Smooth muscle cell (in vitro differentiated cells): ENCODE data around the gene PRR19. TPM values are rescaled to one million over a fixed set of nuclear protein-coding genes. Genes with fewer than 3 reads are reported as not detected.
"Not testable (repeated sequence)": the region's sequence is repeated elsewhere in the genome, so short reads cannot be mapped to it uniquely, and the experiment has no call there.

Source experiments
- DNase-seq: peaks from one replicate; lab custom pipeline; 2025; ENCODE audit not compliant: unreplicated experiment; lab: John Stamatoyannopoulos, UW
- H2AFZ ChIP-seq: fragments of 200-600 bp; sonication (generic); 2 replicates; pipeline ENCODE4 v1.6.0; 2016; ENCODE audit warnings: antibody characterized with exemption, low read depth, mild to moderate bottlenecking
- H3F3A ChIP-seq: fragments of 200-600 bp; sonication (generic); 2 replicates; pipeline ENCODE4 v1.6.0; 2017; ENCODE audit warnings: antibody characterized with exemption, low read depth
- H3K27ac ChIP-seq: fragments of 200-600 bp; sonication (generic); 2 replicates; pipeline ENCODE4 v1.5.1; 2016; ENCODE audit warnings: low read depth, mild to moderate bottlenecking
- H3K27me3 ChIP-seq: fragments of 200-600 bp; sonication (generic); 2 replicates; pipeline ENCODE4 v1.6.1; 2016; ENCODE audit warnings: low read depth, mild to moderate bottlenecking
- H3K36me3 ChIP-seq: fragments of 200-600 bp; sonication (generic); 2 replicates; pipeline ENCODE4 v1.5.1; 2016; ENCODE audit warnings: low read depth
- H3K4me1 ChIP-seq: fragments of 200-600 bp; sonication (generic); 2 replicates; pipeline ENCODE4 v1.5.1; 2016; ENCODE audit warnings: low read depth
- H3K4me2 ChIP-seq: fragments of 200-600 bp; sonication (generic); 2 replicates; pipeline ENCODE4 v1.6.0; 2016; ENCODE audit warnings: mild to moderate bottlenecking
- H3K4me3 ChIP-seq: fragments of 200-600 bp; sonication (generic); 2 replicates; pipeline ENCODE4 v1.5.1; 2016; ENCODE audit warnings: mild to moderate bottlenecking
- H3K79me2 ChIP-seq: fragments of 200-600 bp; sonication (generic); 2 replicates; pipeline ENCODE4 v1.6.0; 2016; ENCODE audit warnings: low read depth, mild to moderate bottlenecking
- H3K9ac ChIP-seq: fragments of 200-600 bp; sonication (generic); 2 replicates; pipeline ENCODE4 v1.6.0; 2016; ENCODE audit warnings: low read depth
- H3K9me3 ChIP-seq: fragments of 200-600 bp; sonication (generic); replicated peaks from 2 replicates; pipeline ENCODE4 v1.5.1; 2016; ENCODE audit warnings: low read depth
- H4K20me1 ChIP-seq: fragments of 200-600 bp; sonication (generic); 2 replicates; pipeline ENCODE4 v1.6.0; 2016; ENCODE audit warnings: low read depth
- WGBS: methylation state at CpG from one replicate; pipeline ENCODE4 v1.1.7; 2016; ENCODE audit warnings: low lambda C conversion rate; 5-methylcytosine and 5-hydroxymethylcytosine counted together
- polyA plus RNA-seq: library from polyadenylated mRNA; unstranded; fragments of >200 nt; fragmentation: Nextera tagmentation; extraction: Ambion mirVana; gene quantifications from 2 replicates; pipeline ENCODE4 v1.2.1, GENCODE V29; 2016
- total RNA-seq: library from RNA; depleted of rRNA; stranded (reverse); fragments of >200 nt; gene quantifications from 2 replicates; pipeline ENCODE4 v1.2.3, GENCODE V29; 2014
- TF ChIP-seq, protein P1 (sequence below): fragments of 200-600 bp; sonication (generic); IDR thresholded peaks from 2 replicates; pipeline ENCODE4 v1.5.1; 2017; ENCODE audit warnings: borderline replicate concordance, mild to moderate bottlenecking, antibody characterized with exemption; ENCODE audit not compliant: insufficient read depth, poor library complexity, severe bottlenecking

Gene PRR19
- total and polyA plus RNA-seq, 2 experiments from 2014 or later = 0.45 to 0.73 TPM

DNA sequence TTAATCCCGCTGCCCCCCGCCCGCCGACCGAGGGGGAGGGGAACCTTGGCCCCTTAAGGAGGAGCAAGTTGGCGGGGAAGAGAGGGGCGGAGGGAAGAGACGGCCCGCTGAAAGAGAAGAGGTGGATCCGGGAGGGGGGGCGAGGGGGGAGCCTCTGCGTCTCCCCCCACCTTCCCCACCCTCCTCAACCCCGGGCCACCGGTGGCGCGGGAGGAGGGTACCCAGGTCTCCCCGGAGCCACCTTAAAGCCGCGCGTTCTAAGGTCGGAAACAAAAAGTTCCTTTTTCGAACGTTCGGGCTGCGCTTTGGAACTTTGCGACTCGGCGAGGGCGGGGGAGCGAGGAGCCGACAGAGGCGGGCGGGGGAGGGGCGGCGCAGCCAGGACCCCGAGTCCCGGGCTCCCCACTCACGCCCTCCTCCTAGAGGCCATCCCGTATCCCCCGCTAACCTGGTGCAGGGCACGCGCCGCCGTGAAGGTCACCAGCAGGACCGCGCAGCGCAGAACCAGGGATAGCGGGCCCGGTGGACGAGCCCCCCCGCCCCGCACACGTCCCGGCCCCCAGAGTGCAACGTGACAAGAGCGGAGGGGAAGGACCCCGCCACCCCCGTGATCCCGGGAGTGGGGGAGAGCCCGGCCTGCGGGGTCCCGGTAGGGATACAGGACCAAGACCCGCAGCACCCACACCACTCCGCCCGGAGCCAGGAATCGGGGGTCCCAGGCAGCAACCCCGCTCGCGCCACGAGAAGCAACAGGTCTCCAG lies 47.7 kb upstream of the PRR19 start:
- Histone ChIP-seq H3K9me3 (no peaks in the 10 kb centered on the region), H4K20me1 (peaks cover 43% of the 10 kb centered on the region), H3K27ac (peak overlapping the region; percentile 97), H3K36me3 (no peaks in the 10 kb centered on the region), H3F3A (peaks cover 5% of the 10 kb centered on the region), H3K9ac (peak overlapping the region; percentile 98), H2AFZ (no peak overlapping the region), H3K4me3 (peak overlapping the region; percentile 98), H3K79me2 (peaks cover 55% of the 10 kb centered on the region), H3K27me3 (no peaks in the 10 kb centered on the region), H3K4me2 (peak overlapping the region; percentile 100), H3K4me1 (peaks cover 23% of the 10 kb centered on the region)
- 2% methylated on average over 51 of the region's 70 CpGs for WGBS
- peak; percentile 55 for DNase-seq
- TF ChIP-seq, protein P1, sequence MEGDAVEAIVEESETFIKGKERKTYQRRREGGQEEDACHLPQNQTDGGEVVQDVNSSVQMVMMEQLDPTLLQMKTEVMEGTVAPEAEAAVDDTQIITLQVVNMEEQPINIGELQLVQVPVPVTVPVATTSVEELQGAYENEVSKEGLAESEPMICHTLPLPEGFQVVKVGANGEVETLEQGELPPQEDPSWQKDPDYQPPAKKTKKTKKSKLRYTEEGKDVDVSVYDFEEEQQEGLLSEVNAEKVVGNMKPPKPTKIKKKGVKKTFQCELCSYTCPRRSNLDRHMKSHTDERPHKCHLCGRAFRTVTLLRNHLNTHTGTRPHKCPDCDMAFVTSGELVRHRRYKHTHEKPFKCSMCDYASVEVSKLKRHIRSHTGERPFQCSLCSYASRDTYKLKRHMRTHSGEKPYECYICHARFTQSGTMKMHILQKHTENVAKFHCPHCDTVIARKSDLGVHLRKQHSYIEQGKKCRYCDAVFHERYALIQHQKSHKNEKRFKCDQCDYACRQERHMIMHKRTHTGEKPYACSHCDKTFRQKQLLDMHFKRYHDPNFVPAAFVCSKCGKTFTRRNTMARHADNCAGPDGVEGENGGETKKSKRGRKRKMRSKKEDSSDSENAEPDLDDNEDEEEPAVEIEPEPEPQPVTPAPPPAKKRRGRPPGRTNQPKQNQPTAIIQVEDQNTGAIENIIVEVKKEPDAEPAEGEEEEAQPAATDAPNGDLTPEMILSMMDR = no peak

DNA sequence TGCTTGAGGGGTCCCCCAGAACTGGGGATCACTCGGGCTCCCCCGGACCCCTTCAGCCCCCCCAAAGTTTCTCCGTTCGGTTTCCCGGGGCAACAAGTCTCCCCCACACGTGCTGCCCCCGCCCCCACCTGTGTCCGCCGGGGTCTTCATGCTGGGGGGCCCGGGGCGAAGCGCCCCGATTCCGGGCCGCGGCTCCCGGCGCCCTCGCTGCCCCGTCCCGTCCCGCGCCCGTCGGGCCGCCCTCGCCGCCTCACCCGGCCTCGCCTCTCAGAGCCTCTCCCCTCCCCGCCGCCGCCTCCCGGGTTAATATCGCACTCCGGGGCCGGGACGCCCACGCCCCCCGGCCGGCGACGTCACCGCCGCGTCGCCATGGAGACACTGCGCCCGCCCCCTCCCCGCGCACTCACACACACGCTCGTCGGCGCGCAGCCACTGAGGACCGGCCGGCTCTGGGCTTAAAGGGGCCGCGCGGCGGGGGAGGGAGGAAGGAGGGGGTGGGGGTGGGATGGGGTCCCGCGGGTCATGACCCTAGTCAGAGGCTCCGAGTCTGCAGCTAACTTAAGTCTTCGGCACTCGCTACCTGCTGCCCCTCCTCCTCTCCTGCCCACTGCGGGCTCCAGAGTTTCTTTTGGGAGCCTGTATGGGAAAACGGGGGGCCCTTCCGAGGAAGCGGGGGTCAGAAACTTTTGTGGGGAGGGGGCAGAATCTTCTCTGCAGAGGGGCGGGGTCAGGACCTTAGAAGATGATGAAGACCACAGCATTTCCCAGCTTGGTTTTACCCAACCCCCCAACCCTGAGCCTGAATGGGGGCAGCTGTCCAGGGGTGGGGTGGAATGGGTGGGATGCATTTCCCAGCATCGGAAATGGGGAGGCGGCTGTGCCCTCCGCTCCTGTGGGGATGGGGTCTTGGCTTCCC lies 46.8 kb upstream of the PRR19 start, which contains the start of gene ERF:
TSS of gene ERF (minus strand) at position 279 of the 916 bp plus-strand sequence. CDS start at position 150, 129 bp downstream.
- 2% methylated on average over 9 of the region's 75 CpGs for WGBS
- peaks cover 23% of the 10 kb centered on the region for H3K4me1 ChIP-seq

DNA sequence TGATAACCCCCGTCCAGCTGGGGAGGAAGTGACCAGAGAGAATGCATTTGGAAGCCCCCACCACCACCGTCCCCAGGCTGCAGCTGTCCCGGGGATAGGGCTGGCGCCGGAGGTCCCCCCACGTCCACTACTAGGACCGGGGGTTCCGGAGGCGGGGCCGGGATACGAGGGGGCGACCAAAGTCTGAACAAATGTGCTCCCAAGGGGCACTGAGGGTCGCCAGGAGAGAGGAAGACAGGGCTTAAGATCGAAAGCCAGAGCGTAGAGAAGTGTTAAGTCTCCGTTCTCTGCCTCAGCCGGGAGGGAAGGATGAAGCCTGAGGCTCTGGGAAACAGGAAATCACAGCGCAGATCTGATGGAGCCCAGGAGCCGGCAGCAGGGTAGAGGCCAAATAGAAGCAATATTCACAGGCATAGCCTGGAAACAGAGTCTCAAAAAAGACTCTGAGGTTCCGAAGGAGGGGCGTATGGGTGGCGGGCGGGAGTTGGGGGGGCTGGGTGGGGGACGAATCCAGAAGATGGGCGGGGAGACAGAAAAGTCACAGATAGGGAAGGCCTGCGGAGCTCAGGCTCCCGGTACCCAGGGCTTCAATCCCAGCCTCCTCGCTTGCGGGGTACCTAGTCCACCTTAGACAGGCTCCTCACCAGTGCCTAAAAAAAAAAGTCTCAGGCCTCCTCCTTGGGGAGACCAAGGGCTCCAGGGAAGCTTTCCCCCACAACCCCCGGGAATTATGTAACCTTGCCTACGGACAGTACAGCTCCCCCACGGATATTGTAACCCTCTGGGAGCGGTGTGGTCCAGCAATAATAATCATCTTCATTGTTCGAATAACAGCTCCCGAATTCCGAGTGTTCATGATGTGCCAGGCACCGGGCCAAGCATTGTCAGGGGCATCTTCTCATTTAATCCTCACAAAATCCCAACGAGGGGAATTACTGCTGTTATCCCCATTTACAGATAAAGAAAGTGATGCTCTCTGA lies 45.9 kb upstream of the PRR19 start:
- TF ChIP-seq, protein P1 = no peak
- no peaks in the 10 kb centered on the region for H3K9me3 ChIP-seq
- peak overlapping the region; percentile 98 for H3K4me3 ChIP-seq
- H3K27me3 ChIP-seq = no peaks in the 10 kb centered on the region
- H3K79me2 ChIP-seq = peaks cover 39% of the 10 kb centered on the region
- no peak for DNase-seq
- H3K4me2 ChIP-seq = peak overlapping the region; percentile 100
- H3K9ac ChIP-seq = peak overlapping the region; percentile 59
- peak overlapping the region; percentile 97 for H3K27ac ChIP-seq
- peaks cover 25% of the 10 kb centered on the region for H4K20me1 ChIP-seq
- H3K36me3 ChIP-seq = no peaks in the 10 kb centered on the region
- H3K4me1 ChIP-seq = peaks cover 23% of the 10 kb centered on the region
- peak overlapping the region; percentile 97 for H2AFZ ChIP-seq
- WGBS = 12% methylated on average over 38 of the region's 38 CpGs
- H3F3A ChIP-seq = peaks cover 5% of the 10 kb centered on the region

More for the DNA sequence above, 46.8 kb upstream of the PRR19 start, which contains the start of gene ERF:
- peak within 1 kb of the TSS; percentile 98 for H3K4me3 ChIP-seq
- H3K9me3 ChIP-seq = no peaks in the 10 kb centered on the region
- no peaks in the 10 kb centered on the region for H3K27me3 ChIP-seq
- H3K4me2 ChIP-seq = peak within 1 kb of the TSS; percentile 100
- peak within 1 kb of the TSS; percentile 97 for H3K27ac ChIP-seq
- TF ChIP-seq, protein P1 = no peak
- H3K9ac ChIP-seq = peak within 1 kb of the TSS; percentile 98
- peaks cover 35% of the 10 kb centered on the region for H4K20me1 ChIP-seq
- H2AFZ ChIP-seq = peak within 1 kb of the TSS; percentile 97
- peaks cover 5% of the 10 kb centered on the region for H3F3A ChIP-seq
- peak; percentile 87 for DNase-seq
- peaks cover 48% of the 10 kb centered on the region for H3K79me2 ChIP-seq
- no peaks in the 10 kb centered on the region for H3K36me3 ChIP-seq

DNA sequence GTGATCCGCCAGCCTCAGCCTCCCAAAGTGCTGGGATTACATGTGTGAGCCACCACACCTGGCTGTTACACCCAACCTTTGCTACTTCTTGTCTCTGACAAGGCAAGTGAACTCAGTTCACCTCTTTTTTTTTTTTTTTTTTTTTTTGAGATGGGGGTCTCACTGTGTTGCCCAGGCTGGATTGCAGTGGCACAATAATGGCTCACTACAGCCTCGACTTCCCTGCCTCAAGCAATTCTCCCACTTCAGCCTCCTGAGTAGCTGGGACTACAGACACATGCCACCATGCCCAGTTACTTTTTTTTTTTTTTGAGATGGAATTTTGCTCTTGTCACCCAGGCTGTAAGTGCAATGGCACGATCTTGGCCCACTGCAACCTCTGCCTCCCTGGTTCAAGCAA lies 44.1 kb upstream of the PRR19 start:
- H3F3A ChIP-seq, H3K9me3 ChIP-seq, H3K27me3 ChIP-seq, H3K27ac ChIP-seq, H2AFZ ChIP-seq, H3K4me3 ChIP-seq, H3K9ac ChIP-seq, H3K36me3 ChIP-seq, H4K20me1 ChIP-seq, H3K4me1 ChIP-seq, DNase-seq, H3K4me2 ChIP-seq: not testable (repeated sequence)
- 93% methylated on average over 3 of the region's 3 CpGs for WGBS
- peaks cover 21% of the 10 kb centered on the region for H3K79me2 ChIP-seq
